Fibroblast of pulmonary artery (primary cell): ENCODE measurements around the gene OOSP4B.
"Not testable (repeated sequence)": the region's sequence is repeated elsewhere in the genome, so short reads cannot be mapped to it uniquely, and the experiment has no call there.

Experiments
- DNase-seq: peaks from one replicate; pipeline ENCODE4 v3.0.0-alpha.2; 2010; ENCODE audit warnings: low read depth
- H3K4me3 ChIP-seq: replicated peaks from 2 replicates; pipeline ENCODE4 v1.5.1; 2011; ENCODE audit warnings: low read depth, mild to moderate bottlenecking, control low read depth, low read length, moderate library complexity
- CTCF ChIP-seq: IDR thresholded peaks from 2 replicates; pipeline ENCODE4 v1.5.1; 2011; ENCODE audit warnings: mild to moderate bottlenecking, control low read depth, low read length, inconsistent platforms; ENCODE audit errors: missing control alignments

The OOSP4B gene

DNA sequence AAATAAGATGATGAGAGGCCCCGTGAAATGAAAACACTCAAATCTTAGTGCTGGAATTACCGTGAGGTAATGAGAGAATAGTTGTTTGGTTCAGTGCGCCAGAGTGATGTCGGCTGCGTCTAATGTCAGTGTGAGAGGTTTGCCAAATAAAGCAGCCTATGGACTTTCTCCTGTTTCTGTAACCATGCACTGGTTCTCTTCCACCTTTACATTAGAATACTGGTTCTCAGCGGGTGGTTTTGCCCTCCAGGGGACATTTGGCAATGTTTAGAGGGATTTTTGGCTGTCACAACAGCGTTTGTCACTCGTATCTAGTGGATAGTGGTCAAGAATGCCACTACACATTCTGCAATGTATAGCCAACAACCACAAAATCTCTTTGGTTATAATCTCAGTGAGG is 1.1 kb downstream of the OOSP4B start:
- H3K4me3 ChIP-seq: no peak overlapping the region
- no peak for DNase-seq
- TF ChIP-seq CTCF: no peak

DNA sequence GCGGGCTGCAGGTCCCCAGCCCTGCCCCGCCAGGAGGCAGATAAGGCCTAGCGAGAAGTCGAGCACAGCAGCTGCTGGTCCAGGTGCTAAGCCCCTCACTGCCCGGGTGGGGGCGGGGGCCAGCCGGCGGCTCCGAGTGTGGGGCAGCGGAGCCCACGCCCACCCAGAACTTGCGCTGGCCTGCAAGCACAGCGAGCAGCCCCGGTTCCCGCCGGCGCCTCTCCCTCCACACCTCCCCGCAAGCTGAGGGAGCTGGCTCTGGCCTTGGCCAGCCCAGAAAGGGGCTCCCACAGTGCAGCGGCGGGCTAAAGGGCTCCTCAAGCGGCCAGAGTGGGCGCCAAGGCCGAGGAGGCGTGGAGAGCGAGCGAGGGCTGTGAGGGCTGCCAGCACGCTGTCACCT is 3.4 kb downstream of the OOSP4B start:
- not testable (repeated sequence) for H3K4me3 ChIP-seq, DNase-seq

- DNase-seq: no peak
- no peak overlapping the region for H3K4me3 ChIP-seq
- no peak for TF ChIP-seq CTCF
Observed at GRCh38 chr11:60029015-60029632, 12.1 kb downstream of the OOSP4B start.

DNA sequence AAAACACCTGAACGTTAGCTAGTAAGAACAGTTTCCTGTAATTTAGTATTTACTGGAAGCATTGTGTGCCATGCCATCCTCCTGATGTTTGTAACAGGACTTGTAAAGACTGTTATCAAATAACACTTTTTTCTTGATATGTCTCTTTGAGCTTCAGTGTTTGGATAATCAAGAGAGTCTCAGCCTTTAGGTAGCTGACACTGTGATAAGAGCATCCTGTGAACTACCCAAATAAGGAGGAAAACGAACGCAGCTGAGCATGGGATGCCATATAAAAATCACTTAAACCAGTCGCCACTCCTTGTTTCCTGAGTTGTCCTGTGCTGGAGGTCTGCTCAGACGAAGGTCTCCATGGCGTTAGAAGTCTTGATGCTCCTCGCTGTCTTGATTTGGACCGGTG is 23.1 kb downstream of the OOSP4B start, which contains the start of gene OOSP2:
TSS of gene OOSP2 (plus strand) at position 301 of the 400 bp plus-strand sequence. CDS start at position 352, 51 bp downstream.
- DNase-seq: no peak
- no peak within 1 kb of the TSS for H3K4me3 ChIP-seq
- TF ChIP-seq CTCF: no peak

DNA sequence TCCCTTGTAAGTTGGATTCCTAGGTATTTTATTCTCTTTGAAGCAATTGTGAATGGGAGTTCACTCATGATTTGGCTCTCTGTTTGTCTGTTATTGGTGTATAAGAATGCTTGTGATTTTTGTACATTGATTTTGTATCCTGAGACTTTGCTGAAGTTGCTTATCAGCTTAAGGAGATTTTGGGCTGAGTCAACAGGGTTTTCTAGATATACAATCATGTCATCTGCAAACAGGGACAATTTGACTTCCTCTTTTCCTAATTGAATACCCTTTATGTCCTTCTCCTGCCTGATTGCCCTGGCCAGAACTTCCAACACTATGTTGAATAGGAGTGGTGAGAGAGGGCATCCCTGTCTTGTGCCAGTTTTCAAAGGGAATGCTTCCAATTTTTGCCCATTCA is 33.4 kb downstream of the OOSP4B start:
- not testable (repeated sequence) for DNase-seq

GRCh38 chr11:60050839-60051238 is 33.9 kb downstream of the OOSP4B start:
- not testable (repeated sequence) for DNase-seq, H3K4me3 ChIP-seq

More for the DNA sequence above, 33.4 kb downstream of the OOSP4B start:
- not testable (repeated sequence) for H3K4me3 ChIP-seq

GRCh38 chr11:60056349-60056969 is 39.5 kb downstream of the OOSP4B start, which contains the start of gene MS4A3:
Gene MS4A3 (plus strand): TSS chr11:60056665. CDS start chr11:60061161, 4,496 bp downstream.
- H3K4me3 ChIP-seq: no peak within 1 kb of the TSS
- no peak for DNase-seq
- TF ChIP-seq CTCF: no peak

DNA sequence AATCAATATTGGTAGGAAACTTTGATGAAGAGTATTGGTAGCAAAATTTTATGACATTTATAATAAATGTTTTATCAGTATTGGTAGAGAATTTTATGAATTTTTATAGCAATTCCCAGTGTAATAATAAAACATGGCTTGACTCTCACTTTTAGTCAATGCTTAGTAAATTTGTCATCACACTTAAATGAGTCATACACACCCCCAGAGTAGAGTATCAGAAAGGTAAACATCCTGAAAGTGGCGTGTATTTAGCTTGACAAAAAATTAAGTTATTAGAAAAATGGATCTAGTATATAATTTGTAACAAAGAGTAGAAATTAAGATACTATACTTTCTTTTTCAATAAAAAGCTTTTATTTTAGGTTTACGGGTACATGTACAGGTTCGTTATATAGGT is 42.1 kb downstream of the OOSP4B start:
- no peak overlapping the region for H3K4me3 ChIP-seq
- DNase-seq: no peak
- no peak for TF ChIP-seq CTCF
